NB4 (cell line): ENCODE measurements around the gene VAV2.

Experiments
- DNase-seq: peaks from one replicate; pipeline ENCODE4 v3.0.0; 2010; ENCODE audit warnings: low read depth
- H3K4me3 ChIP-seq: one replicate; pipeline ENCODE4 v1.5.1; 2011; ENCODE audit warnings: mild to moderate bottlenecking, low read depth, low read length, moderate library complexity
- CTCF ChIP-seq: IDR thresholded peaks from one replicate; pipeline ENCODE4 v1.5.1; 2012; ENCODE audit warnings: low read depth, low read length
- MAX ChIP-seq: IDR thresholded peaks from 2 replicates; pipeline ENCODE4 v1.6.1; 2011; ENCODE audit warnings: low read depth, low read length
- MYC ChIP-seq: IDR thresholded peaks from 2 replicates; pipeline ENCODE4 v1.6.1; 2011; ENCODE audit warnings: low read depth, low read length
- POLR2A ChIP-seq: IDR thresholded peaks from 2 replicates; pipeline ENCODE4 v1.6.1; 2011; ENCODE audit warnings: mild to moderate bottlenecking; ENCODE audit not compliant: insufficient read length; ENCODE audit errors: extremely low read depth

The VAV2 gene

GRCh38 chr9:133779081-133779480 is 213.0 kb downstream of the VAV2 start:
- TF ChIP-seq POLR2A: no peak
- no peak for TF ChIP-seq CTCF
- no peak for TF ChIP-seq MYC
- TF ChIP-seq MAX: no peak
- no peak overlapping the region for H3K4me3 ChIP-seq
- DNase-seq: no peak

- TF ChIP-seq POLR2A: no peak
- no peak for TF ChIP-seq MAX
- TF ChIP-seq CTCF: no peak
- TF ChIP-seq MYC: no peak
- H3K4me3 ChIP-seq: no peak overlapping the region
- DNase-seq: no peak
These were observed 213.6 kb downstream of the VAV2 start for GRCh38 chr9:133778336-133779013.

GRCh38 chr9:133777871-133778270 is 214.3 kb downstream of the VAV2 start:
- no peak for DNase-seq
- no peak overlapping the region for H3K4me3 ChIP-seq
- TF ChIP-seq POLR2A: no peak
- TF ChIP-seq MYC: no peak
- TF ChIP-seq CTCF: no peak
- TF ChIP-seq MAX: no peak

GRCh38 chr9:133777068-133777791 is 214.9 kb downstream of the VAV2 start:
- TF ChIP-seq MAX (no peak), MYC (no peak), CTCF (no peak), POLR2A (no peak)
- DNase-seq: no peak
- H3K4me3 ChIP-seq: no peak overlapping the region

- no peak for TF ChIP-seq POLR2A
- TF ChIP-seq MYC: no peak
- no peak for TF ChIP-seq MAX
- no peak for TF ChIP-seq CTCF
- no peak overlapping the region for H3K4me3 ChIP-seq
- no peak for DNase-seq
These were observed 215.9 kb downstream of the VAV2 start for GRCh38 chr9:133775951-133776905.
